Limb (tissue), 2 donors: ENCODE measurements around the gene COQ4.
A peak's percentile ranks its signal among the peaks of the same experiment; 100 is the strongest.

Source experiments
- DNase-seq, 2 donors: peaks; one replicate each; pipeline ENCODE4 v3.0.0-alpha.2; 2016; ENCODE audit errors: extremely low spot score in 2 of 2

The COQ4 gene

DNA sequence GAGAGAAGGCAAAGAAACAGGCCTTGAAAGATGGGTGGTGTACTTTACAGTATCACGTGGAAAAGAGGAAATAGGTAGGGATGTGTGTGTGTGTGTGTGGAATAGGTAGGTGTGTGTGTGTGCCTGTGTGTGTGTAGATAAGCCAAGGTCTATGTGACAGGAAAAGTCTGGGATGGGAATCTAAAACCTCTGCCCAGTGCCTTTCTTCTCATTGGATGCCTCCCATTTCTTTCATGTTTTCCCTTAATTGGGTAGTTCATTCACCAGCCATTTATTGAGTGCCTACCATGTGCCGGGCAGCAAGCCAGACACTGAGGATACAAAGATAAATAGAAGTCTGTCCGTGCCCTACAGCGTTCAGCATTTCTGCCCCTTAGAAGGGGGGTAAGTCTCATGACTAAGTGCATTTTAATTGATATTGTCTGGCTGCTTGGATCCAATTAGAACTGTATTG lies 49.6 kb downstream of the COQ4 start:
- DNase-seq = no peak

GRCh38 chr9:128372784-128373183 lies 50.1 kb downstream of the COQ4 start:
- no peak for DNase-seq

GRCh38 chr9:128374221-128374675 lies 51.6 kb downstream of the COQ4 start:
- DNase-seq = no peak

DNA sequence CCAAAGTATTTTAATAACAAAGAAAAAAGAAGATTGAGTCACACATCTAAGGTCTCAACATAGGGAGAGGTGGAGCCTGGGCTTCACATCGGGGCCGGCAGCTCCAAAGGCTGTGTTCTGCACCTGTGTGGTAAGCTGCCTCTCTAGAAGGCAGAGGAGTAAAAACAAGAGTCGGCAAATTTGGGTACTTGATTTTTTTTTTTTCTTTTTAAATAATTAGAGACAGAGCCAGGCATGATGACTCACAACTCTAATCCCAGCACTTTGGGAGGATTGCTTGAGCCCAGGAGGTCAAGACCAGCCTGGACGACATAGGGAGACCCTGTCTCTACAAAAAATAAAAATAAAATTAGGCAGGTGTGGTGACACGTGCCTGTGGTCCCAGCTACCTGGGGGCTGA lies 53.2 kb downstream of the COQ4 start:
- DNase-seq = no peak

DNA sequence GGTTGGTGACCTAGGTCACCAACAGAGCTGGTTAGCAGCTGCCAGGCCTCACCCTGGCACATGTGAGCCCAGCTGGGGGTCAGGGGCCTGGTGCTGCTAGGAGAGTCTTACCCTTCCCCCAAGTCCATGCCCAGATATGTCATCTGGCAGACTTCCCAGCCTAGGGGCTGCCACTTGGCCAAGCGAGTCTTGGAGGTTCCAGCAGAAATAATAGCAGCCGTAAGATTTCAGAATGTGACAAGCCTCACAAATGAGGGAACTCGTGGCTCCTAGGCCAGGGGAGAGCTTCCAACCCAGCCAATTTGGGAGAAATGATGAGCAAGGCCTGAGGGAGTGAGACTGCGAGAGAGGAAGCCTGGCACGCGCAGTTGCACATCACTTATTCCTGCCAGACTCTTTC lies 59.6 kb downstream of the COQ4 start:
- DNase-seq = no peak

- peak in 1 of 2 donors; percentile 42 for DNase-seq
Observed at GRCh38 chr9:128383007-128383753, 60.5 kb downstream of the COQ4 start.
